Smooth muscle cell (in vitro differentiated cells): Measurements from ENCODE around the gene XAF1. TPM values are rescaled to one million over a fixed set of nuclear protein-coding genes. Genes with fewer than 3 reads are reported as not detected.

Experiments
- DNase-seq: peaks from one replicate; lab custom pipeline; 2025; ENCODE audit not compliant: unreplicated experiment; lab: John Stamatoyannopoulos, UW
- H2AFZ ChIP-seq: fragments of 200-600 bp; sonication (generic); 2 replicates; pipeline ENCODE4 v1.6.0; 2016; ENCODE audit warnings: antibody characterized with exemption, low read depth, mild to moderate bottlenecking
- H3F3A ChIP-seq: fragments of 200-600 bp; sonication (generic); 2 replicates; pipeline ENCODE4 v1.6.0; 2017; ENCODE audit warnings: antibody characterized with exemption, low read depth
- H3K27ac ChIP-seq: fragments of 200-600 bp; sonication (generic); 2 replicates; pipeline ENCODE4 v1.5.1; 2016; ENCODE audit warnings: low read depth, mild to moderate bottlenecking
- H3K27me3 ChIP-seq: fragments of 200-600 bp; sonication (generic); 2 replicates; pipeline ENCODE4 v1.6.1; 2016; ENCODE audit warnings: low read depth, mild to moderate bottlenecking
- H3K36me3 ChIP-seq: fragments of 200-600 bp; sonication (generic); 2 replicates; pipeline ENCODE4 v1.5.1; 2016; ENCODE audit warnings: low read depth
- H3K4me1 ChIP-seq: fragments of 200-600 bp; sonication (generic); 2 replicates; pipeline ENCODE4 v1.5.1; 2016; ENCODE audit warnings: low read depth
- H3K4me2 ChIP-seq: fragments of 200-600 bp; sonication (generic); 2 replicates; pipeline ENCODE4 v1.6.0; 2016; ENCODE audit warnings: mild to moderate bottlenecking
- H3K4me3 ChIP-seq: fragments of 200-600 bp; sonication (generic); 2 replicates; pipeline ENCODE4 v1.5.1; 2016; ENCODE audit warnings: mild to moderate bottlenecking
- H3K79me2 ChIP-seq: fragments of 200-600 bp; sonication (generic); 2 replicates; pipeline ENCODE4 v1.6.0; 2016; ENCODE audit warnings: low read depth, mild to moderate bottlenecking
- H3K9ac ChIP-seq: fragments of 200-600 bp; sonication (generic); 2 replicates; pipeline ENCODE4 v1.6.0; 2016; ENCODE audit warnings: low read depth
- H3K9me3 ChIP-seq: fragments of 200-600 bp; sonication (generic); replicated peaks from 2 replicates; pipeline ENCODE4 v1.5.1; 2016; ENCODE audit warnings: low read depth
- H4K20me1 ChIP-seq: fragments of 200-600 bp; sonication (generic); 2 replicates; pipeline ENCODE4 v1.6.0; 2016; ENCODE audit warnings: low read depth
- WGBS: methylation state at CpG from one replicate; pipeline ENCODE4 v1.1.7; 2016; ENCODE audit warnings: low lambda C conversion rate; 5-methylcytosine and 5-hydroxymethylcytosine counted together
- polyA plus RNA-seq: library from polyadenylated mRNA; unstranded; fragments of >200 nt; fragmentation: Nextera tagmentation; extraction: Ambion mirVana; gene quantifications from 2 replicates; pipeline ENCODE4 v1.2.1, GENCODE V29; 2016
- total RNA-seq: library from RNA; depleted of rRNA; stranded (reverse); fragments of >200 nt; gene quantifications from 2 replicates; pipeline ENCODE4 v1.2.3, GENCODE V29; 2014
- TF ChIP-seq, protein P1 (sequence below): fragments of 200-600 bp; sonication (generic); IDR thresholded peaks from 2 replicates; pipeline ENCODE4 v1.5.1; 2017; ENCODE audit warnings: borderline replicate concordance, mild to moderate bottlenecking, antibody characterized with exemption; ENCODE audit not compliant: insufficient read depth, poor library complexity, severe bottlenecking

The XAF1 gene
- total and polyA plus RNA-seq, 2 experiments from 2014 or later: 3.1 to 3.9 TPM

DNA sequence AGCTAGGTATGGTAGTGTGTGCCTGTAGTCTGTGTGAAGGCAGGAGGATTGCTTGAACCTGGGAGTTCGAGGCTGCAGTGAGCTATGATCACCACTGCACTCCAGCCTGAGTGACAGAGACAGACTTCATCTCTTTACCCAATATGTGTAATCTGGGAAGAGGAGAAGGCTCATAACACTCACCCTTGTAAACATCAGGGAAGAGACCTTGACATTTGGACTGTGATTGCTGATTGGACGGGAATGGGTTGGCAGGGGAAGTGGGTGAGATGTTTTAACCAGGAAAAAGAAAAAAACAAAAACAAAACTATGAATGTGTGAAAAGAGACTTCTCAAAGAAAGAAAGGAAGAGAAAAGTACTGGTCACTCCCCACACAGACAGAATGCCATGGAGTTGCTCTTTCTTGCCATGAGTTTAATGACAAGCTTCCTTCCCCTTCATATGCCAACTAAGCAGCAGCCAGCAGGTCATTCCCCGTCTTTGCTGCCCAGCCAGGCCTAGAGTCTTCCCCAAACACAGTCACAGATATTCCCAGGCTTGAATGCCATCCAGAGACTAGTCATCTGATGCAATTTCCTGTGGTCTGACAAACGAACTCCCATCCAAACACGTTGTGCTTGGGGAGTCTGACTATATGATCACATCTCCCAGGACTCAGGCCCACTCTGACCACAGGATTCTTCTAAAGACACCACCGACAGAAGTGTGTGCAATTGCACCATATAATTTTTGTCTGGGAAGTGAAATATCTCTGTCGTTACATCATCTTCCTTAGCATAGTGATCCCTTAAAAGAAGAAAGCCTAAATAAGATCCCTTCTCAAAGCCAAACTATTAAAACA lies 3.6 kb upstream of the XAF1 start:
- no peak overlapping the region for H3K4me3 ChIP-seq
- no peak for DNase-seq

DNA sequence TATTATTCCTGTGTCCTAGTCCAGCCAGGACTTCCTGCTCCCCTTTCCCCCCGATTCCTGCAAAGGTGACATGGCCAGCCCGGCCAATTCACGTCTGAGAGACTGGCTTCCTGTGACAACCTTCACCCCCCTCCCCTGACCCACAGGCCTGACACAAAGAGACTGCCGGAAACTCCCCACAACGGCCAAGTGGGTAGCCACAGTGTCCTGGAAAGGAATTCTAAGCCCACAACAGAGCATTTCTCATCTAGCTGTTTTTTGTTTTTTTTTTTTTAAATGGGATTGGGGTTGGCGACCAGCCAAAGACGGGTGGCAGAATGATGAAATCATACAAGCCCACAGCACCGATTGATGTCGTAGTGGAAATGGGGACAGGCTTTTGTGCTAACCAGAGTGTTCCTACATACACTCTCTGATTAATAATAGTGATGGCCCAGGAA lies 2.8 kb upstream of the XAF1 start:
- H3F3A ChIP-seq: peaks cover 16% of the 10 kb centered on the region
- H3K4me2 ChIP-seq: peak overlapping the region; percentile 76
- no peak for DNase-seq
- H3K36me3 ChIP-seq: no peaks in the 10 kb centered on the region
- H3K9me3 ChIP-seq: no peaks in the 10 kb centered on the region
- peak overlapping the region; percentile 12 for H2AFZ ChIP-seq
- H3K79me2 ChIP-seq: no peaks in the 10 kb centered on the region
- no peaks in the 10 kb centered on the region for H3K27me3 ChIP-seq
- no peak overlapping the region for H3K4me3 ChIP-seq
- TF ChIP-seq, protein P1, sequence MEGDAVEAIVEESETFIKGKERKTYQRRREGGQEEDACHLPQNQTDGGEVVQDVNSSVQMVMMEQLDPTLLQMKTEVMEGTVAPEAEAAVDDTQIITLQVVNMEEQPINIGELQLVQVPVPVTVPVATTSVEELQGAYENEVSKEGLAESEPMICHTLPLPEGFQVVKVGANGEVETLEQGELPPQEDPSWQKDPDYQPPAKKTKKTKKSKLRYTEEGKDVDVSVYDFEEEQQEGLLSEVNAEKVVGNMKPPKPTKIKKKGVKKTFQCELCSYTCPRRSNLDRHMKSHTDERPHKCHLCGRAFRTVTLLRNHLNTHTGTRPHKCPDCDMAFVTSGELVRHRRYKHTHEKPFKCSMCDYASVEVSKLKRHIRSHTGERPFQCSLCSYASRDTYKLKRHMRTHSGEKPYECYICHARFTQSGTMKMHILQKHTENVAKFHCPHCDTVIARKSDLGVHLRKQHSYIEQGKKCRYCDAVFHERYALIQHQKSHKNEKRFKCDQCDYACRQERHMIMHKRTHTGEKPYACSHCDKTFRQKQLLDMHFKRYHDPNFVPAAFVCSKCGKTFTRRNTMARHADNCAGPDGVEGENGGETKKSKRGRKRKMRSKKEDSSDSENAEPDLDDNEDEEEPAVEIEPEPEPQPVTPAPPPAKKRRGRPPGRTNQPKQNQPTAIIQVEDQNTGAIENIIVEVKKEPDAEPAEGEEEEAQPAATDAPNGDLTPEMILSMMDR: no peak
- WGBS: 24% methylated on average over 9 of the region's 9 CpGs
- peaks cover 29% of the 10 kb centered on the region for H3K4me1 ChIP-seq
- H4K20me1 ChIP-seq: no peaks in the 10 kb centered on the region
- H3K9ac ChIP-seq: peak overlapping the region; percentile 97
- peak overlapping the region; percentile 100 for H3K27ac ChIP-seq

More for the DNA sequence above, 3.6 kb upstream of the XAF1 start:
- Histone ChIP-seq H3K79me2 (no peaks in the 10 kb centered on the region), H3K4me1 (peaks cover 29% of the 10 kb centered on the region), H3K27me3 (no peaks in the 10 kb centered on the region), H2AFZ (no peak overlapping the region), H4K20me1 (no peaks in the 10 kb centered on the region), H3K9ac (peak overlapping the region; percentile 97), H3K36me3 (no peaks in the 10 kb centered on the region), H3K9me3 (no peaks in the 10 kb centered on the region), H3K4me2 (peak overlapping the region; percentile 76), H3F3A (peaks cover 16% of the 10 kb centered on the region), H3K27ac (peak overlapping the region; percentile 100)
- 28% methylated on average over 7 of the region's 7 CpGs for WGBS
- TF ChIP-seq, protein P1: no peak

DNA sequence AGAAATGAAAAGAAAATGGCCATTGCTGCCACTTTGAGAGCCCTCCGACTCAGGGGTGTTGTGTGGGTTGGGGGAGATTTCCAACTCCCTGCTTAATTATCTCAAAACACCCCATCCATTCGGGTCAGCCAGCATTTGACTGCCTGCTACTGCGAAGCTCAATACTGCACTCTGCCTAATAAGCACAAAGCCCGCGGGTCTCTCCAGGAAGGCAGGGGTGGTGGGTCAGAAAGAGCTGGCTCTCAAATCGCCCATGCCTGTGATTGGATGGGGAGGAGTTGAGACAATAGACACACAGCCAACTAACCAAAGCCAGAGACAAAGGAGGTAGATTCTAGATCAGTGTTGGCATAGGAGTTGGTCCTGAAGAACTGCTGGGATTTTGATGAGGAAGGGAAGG lies 2.3 kb upstream of the XAF1 start:
- Histone ChIP-seq H3K27me3 (no peaks in the 10 kb centered on the region), H3K4me2 (peak overlapping the region; percentile 76), H3K4me1 (peaks cover 29% of the 10 kb centered on the region), H2AFZ (peak overlapping the region; percentile 12), H3K9ac (peak overlapping the region; percentile 97), H3K27ac (peak overlapping the region; percentile 100), H4K20me1 (no peaks in the 10 kb centered on the region), H3F3A (peaks cover 16% of the 10 kb centered on the region), H3K79me2 (no peaks in the 10 kb centered on the region), H3K9me3 (no peaks in the 10 kb centered on the region), H3K36me3 (no peaks in the 10 kb centered on the region), H3K4me3 (no peak overlapping the region)
- DNase-seq: no peak
- TF ChIP-seq, protein P1: no peak
- 84% methylated on average over 6 of the region's 6 CpGs for WGBS
